GM18526 (cell line): ENCODE data around the gene TNRC6C.

Experiments
- POLR2A ChIP-seq: IDR thresholded peaks from 3 replicates; pipeline ENCODE4 v1.6.1; 2011; ENCODE audit not compliant: insufficient read length; ENCODE audit errors: extremely low read depth

The TNRC6C gene

GRCh38 chr17:77995146-77995852 lies 36.8 kb downstream of the TNRC6C start:
- no peak for TF ChIP-seq POLR2A

- TF ChIP-seq POLR2A, result no peak
Observed at GRCh38 chr17:77996256-77996655, 37.8 kb downstream of the TNRC6C start.

GRCh38 chr17:77999413-78000173 lies 41.1 kb downstream of the TNRC6C start:
- TF ChIP-seq POLR2A, result no peak

GRCh38 chr17:78000341-78000740 lies 41.8 kb downstream of the TNRC6C start:
- TF ChIP-seq POLR2A, result no peak

GRCh38 chr17:78001182-78001581 lies 42.7 kb downstream of the TNRC6C start:
- TF ChIP-seq POLR2A, result no peak

- TF ChIP-seq POLR2A, result no peak
Observed at GRCh38 chr17:78001612-78002011, 43.1 kb downstream of the TNRC6C start.

- no peak for TF ChIP-seq POLR2A
Observed at GRCh38 chr17:78002166-78002565, 43.7 kb downstream of the TNRC6C start.

- TF ChIP-seq POLR2A, result no peak
Observed at GRCh38 chr17:78005452-78006171, 47.1 kb downstream of the TNRC6C start.

GRCh38 chr17:78006338-78006737 lies 47.8 kb downstream of the TNRC6C start:
- TF ChIP-seq POLR2A, result no peak

- no peak for TF ChIP-seq POLR2A
Observed at GRCh38 chr17:78007647-78008046, 49.1 kb downstream of the TNRC6C start.

GRCh38 chr17:78010759-78011158 lies 52.3 kb downstream of the TNRC6C start:
- no peak for TF ChIP-seq POLR2A

- TF ChIP-seq POLR2A, result no peak
Observed at GRCh38 chr17:78012428-78012827, 53.9 kb downstream of the TNRC6C start.

GRCh38 chr17:78013683-78014467 lies 55.4 kb downstream of the TNRC6C start:
- no peak for TF ChIP-seq POLR2A

GRCh38 chr17:78014646-78015045 lies 56.1 kb downstream of the TNRC6C start:
- TF ChIP-seq POLR2A, result no peak

GRCh38 chr17:78016852-78017251 lies 58.3 kb downstream of the TNRC6C start:
- TF ChIP-seq POLR2A, result no peak

- no peak for TF ChIP-seq POLR2A
Observed at GRCh38 chr17:78019367-78019975, 61.0 kb downstream of the TNRC6C start.
